Mesenchymal stem cell (in vitro differentiated cells and primary cell): Measurements from ENCODE around the gene UNC93B1.

Experiments
- DNase-seq: peaks from one replicate; pipeline ENCODE4 v3.0.0-alpha.2; 2013
- H2AFZ ChIP-seq: one replicate; pipeline ENCODE4 v1.6.1; 2013; ENCODE audit warnings: low read depth, mild to moderate bottlenecking, control low read depth, inconsistent platforms, low read length, moderate library complexity
- H2AK5ac ChIP-seq: 2 replicates; pipeline ENCODE4 v1.6.1; 2013; ENCODE audit warnings: low read length, moderate library complexity, mild to moderate bottlenecking, inconsistent platforms; ENCODE audit not compliant: severe bottlenecking
- H2BK120ac ChIP-seq: one replicate; pipeline ENCODE4 v1.6.1; 2013; ENCODE audit warnings: low read depth, mild to moderate bottlenecking, inconsistent platforms, low read length, moderate library complexity
- H2BK12ac ChIP-seq, 2 experiments: one replicate each; pipeline ENCODE4 v1.6.1; 2013; ENCODE audit warnings: inconsistent platforms in 2 of 2, low read length in 2 of 2, mild to moderate bottlenecking in 2 of 2, moderate library complexity in 2 of 2, control low read depth in 1 of 2
- H2BK15ac ChIP-seq: one replicate; pipeline ENCODE4 v1.6.1; 2013; ENCODE audit warnings: mild to moderate bottlenecking, low read depth, inconsistent platforms; ENCODE audit not compliant: poor library complexity, severe bottlenecking
- H2BK5ac ChIP-seq: 2 replicates; pipeline ENCODE4 v1.6.1; 2013; ENCODE audit warnings: low read depth, mild to moderate bottlenecking, low read length, control low read depth, inconsistent platforms; ENCODE audit not compliant: poor library complexity, severe bottlenecking
- H3K14ac ChIP-seq, 2 experiments: one replicate each; pipeline ENCODE4 v1.6.1; 2013; ENCODE audit warnings: inconsistent platforms in 2 of 2, low read length in 2 of 2, control low read depth in 1 of 2, mild to moderate bottlenecking in 1 of 2, moderate library complexity in 1 of 2
- H3K18ac ChIP-seq, 2 experiments: one replicate each; pipeline ENCODE4 v1.6.1; 2013; ENCODE audit warnings: inconsistent platforms in 2 of 2, low read length in 2 of 2, control low read depth in 1 of 2, low read depth in 1 of 2, mild to moderate bottlenecking in 1 of 2
- H3K23ac ChIP-seq, 2 experiments: one replicate each; pipeline ENCODE4 v1.6.1; 2013; ENCODE audit warnings: inconsistent platforms in 2 of 2, low read length in 2 of 2, mild to moderate bottlenecking in 2 of 2, moderate library complexity in 2 of 2, control low read depth in 1 of 2
- H3K27ac ChIP-seq: 2 replicates; pipeline ENCODE4 v1.5.1; 2013; ENCODE audit warnings: mild to moderate bottlenecking, moderate library complexity, low read length, control low read depth, inconsistent platforms; ENCODE audit not compliant: poor library complexity, severe bottlenecking
- H3K27me3 ChIP-seq, 2 experiments: 2 replicates each; pipeline versions ENCODE4 v1.6.1 to v1.7.0; 2013; ENCODE audit warnings: low read length in 2 of 2, mild to moderate bottlenecking in 2 of 2, moderate library complexity in 2 of 2, control low read depth in 1 of 2, inconsistent platforms in 1 of 2; ENCODE audit not compliant: control insufficient read depth in 1 of 2, insufficient read depth in 1 of 2
- H3K36me3 ChIP-seq, 2 experiments: 2 replicates each; pipeline versions ENCODE4 v1.6.1 to v1.7.0; 2013; ENCODE audit warnings: low read length in 2 of 2, control low read depth in 1 of 2, inconsistent platforms in 1 of 2, low read depth in 1 of 2, mild to moderate bottlenecking in 1 of 2; ENCODE audit not compliant: insufficient read depth in 2 of 2, control insufficient read depth in 1 of 2
- H3K4ac ChIP-seq, 2 experiments: one replicate each; pipeline ENCODE4 v1.6.1; 2013; ENCODE audit warnings: inconsistent platforms in 2 of 2, low read length in 2 of 2, mild to moderate bottlenecking in 2 of 2, moderate library complexity in 2 of 2, control low read depth in 1 of 2, low read depth in 1 of 2
- H3K4me1 ChIP-seq: 2 replicates; pipeline ENCODE4 v1.6.1; 2013; ENCODE audit warnings: low read depth, low read length, control low read depth; ENCODE audit not compliant: control insufficient read depth, insufficient read depth
- H3K4me2 ChIP-seq: 2 replicates; pipeline ENCODE4 v1.6.1; 2013; ENCODE audit warnings: low read length, mild to moderate bottlenecking, inconsistent platforms; ENCODE audit not compliant: poor library complexity, severe bottlenecking
- H3K4me3 ChIP-seq, 2 experiments: 2 replicates each; pipeline versions ENCODE4 v1.5.1 to v1.7.0; 2013; ENCODE audit warnings: low read length in 2 of 2, mild to moderate bottlenecking in 2 of 2, control low read depth in 1 of 2, low read depth in 1 of 2; ENCODE audit not compliant: insufficient read depth in 1 of 2
- H3K79me1 ChIP-seq: replicated peaks from 2 replicates; pipeline ENCODE4 v1.6.1; 2013; ENCODE audit warnings: mild to moderate bottlenecking, control low read depth, low read length, inconsistent platforms; ENCODE audit not compliant: poor library complexity, severe bottlenecking
- H3K9ac ChIP-seq: 2 replicates; pipeline ENCODE4 v1.7.0; 2013; ENCODE audit warnings: mild to moderate bottlenecking, low read length, moderate library complexity
- H3K9me3 ChIP-seq: 2 replicates; pipeline ENCODE4 v1.7.0; 2013; ENCODE audit warnings: mild to moderate bottlenecking, low read length; ENCODE audit not compliant: control insufficient read depth
- H4K8ac ChIP-seq: one replicate; pipeline ENCODE4 v1.6.1; 2013; ENCODE audit warnings: inconsistent platforms, mild to moderate bottlenecking, low read length, moderate library complexity
- H4K91ac ChIP-seq: one replicate; pipeline ENCODE4 v1.6.1; 2013; ENCODE audit warnings: mild to moderate bottlenecking, low read length, inconsistent platforms
- WGBS: methylation state at CpG from one replicate; pipeline ENCODE4 v1.1.7; 2013; ENCODE audit warnings: mixed read lengths; 5-methylcytosine and 5-hydroxymethylcytosine counted together

UNC93B1 gene

DNA sequence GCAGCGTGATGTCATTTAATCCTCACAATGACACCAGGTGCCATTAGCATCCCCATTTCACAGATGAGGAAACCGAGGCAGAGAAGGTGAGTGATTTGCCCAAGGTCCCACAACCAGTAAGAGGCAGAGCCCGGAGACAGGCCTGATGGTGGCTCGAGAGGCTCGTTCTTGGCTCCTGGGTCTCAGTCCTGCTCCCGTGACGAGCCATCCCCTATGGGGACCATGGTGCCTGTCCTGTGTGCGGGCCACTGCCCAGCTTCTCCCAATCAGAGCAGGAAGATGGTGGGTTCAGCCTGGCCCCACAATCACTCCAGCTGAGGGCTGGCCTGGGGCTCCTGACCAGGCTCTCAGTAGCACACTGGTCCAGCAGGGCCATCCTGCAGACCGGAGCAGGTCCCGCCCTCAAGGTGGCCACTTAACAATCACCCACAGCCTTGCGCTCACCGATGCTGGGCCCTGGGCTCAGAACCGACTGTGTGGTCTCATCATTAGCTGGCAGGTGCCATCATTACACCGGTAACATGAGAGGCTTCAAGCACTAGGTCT is 9.8 kb upstream of the UNC93B1 start:
- H2BK5ac ChIP-seq: peak overlapping the region; percentile 11
- peak overlapping the region; percentile 93 to 99 for H2BK12ac ChIP-seq
- H3K27me3 ChIP-seq: no peaks in the 10 kb centered on the region
- WGBS: 88% methylated on average over 14 of the region's 14 CpGs
- H2AFZ ChIP-seq: no peak overlapping the region
- no peak overlapping the region for H3K4me2 ChIP-seq
- peak overlapping the region in 1 of 2 experiments; percentile 55 for H3K14ac ChIP-seq
- H3K4me1 ChIP-seq: peaks cover 67% of the 10 kb centered on the region
- H3K9ac ChIP-seq: peak overlapping the region; percentile 66
- H3K9me3 ChIP-seq: no peaks in the 10 kb centered on the region
- H3K27ac ChIP-seq: peak overlapping the region; percentile 80
- peak overlapping the region; percentile 61 for H2AK5ac ChIP-seq
- peak overlapping the region; percentile 75 to 93 for H3K18ac ChIP-seq
- peak overlapping the region; percentile 97 for H4K91ac ChIP-seq
- no peak overlapping the region for H3K23ac ChIP-seq
- no peak for DNase-seq
- peak overlapping the region; percentile 95 for H2BK120ac ChIP-seq
- H3K36me3 ChIP-seq: peaks cover 5% of the 10 kb centered on the region in 2 experiments
- H3K4me3 ChIP-seq: no peak overlapping the region
- peak overlapping the region; percentile 50 for H2BK15ac ChIP-seq
- H3K79me1 ChIP-seq: peaks cover 12% of the 10 kb centered on the region
- H4K8ac ChIP-seq: peak overlapping the region; percentile 30
- peak overlapping the region; percentile 21 to 95 for H3K4ac ChIP-seq

DNA sequence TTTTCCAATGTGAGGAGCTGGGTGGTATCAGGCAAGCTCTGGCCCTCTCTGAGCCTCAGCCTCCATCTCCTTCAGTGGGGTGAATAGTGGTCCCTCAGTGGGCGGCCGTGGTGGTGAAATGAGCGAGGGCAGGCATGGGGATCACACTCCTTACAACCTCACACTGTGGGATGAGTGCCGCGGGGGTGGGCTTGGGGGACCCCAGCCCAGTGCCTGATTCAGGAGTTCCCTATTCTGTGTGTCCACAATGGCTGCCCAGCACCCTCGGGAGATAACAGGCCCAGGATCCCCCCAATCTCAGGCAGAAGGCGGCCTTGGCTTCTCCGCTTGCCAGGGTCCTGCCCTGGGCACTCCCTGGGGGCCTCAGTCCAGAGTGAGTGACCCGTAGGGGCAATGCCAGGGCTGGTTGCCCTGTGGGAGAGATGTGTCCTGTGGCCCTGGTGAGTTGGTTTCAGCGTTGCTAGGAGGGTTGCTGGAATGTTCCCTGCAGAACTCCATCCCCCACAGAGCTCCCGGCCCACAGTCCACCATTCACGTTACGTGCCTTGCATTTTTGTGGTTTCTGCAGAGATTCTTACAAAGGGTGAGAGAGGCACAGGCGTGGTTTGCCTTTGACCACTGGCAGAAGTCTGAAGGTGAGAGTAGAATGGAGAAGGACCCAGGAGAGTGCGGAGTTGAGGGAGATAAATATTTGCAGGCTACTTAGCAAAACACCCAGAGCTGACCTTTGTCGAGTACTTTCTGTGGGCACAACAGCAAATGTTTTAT is 9.1 kb upstream of the UNC93B1 start:
- H3K36me3 ChIP-seq: peaks cover 5% of the 10 kb centered on the region in 2 experiments
- H2BK15ac ChIP-seq: peak overlapping the region; percentile 98
- peak overlapping the region; percentile 97 for H4K8ac ChIP-seq
- H3K14ac ChIP-seq: peak overlapping the region in 1 of 2 experiments; percentile 50
- no peak overlapping the region for H2AFZ ChIP-seq
- H3K9ac ChIP-seq: peak overlapping the region; percentile 33
- H2BK12ac ChIP-seq: peak overlapping the region; percentile 93 to 99
- peak overlapping the region; percentile 99 for H2BK120ac ChIP-seq
- no peaks in the 10 kb centered on the region for H3K9me3 ChIP-seq
- peak overlapping the region; percentile 86 to 91 for H3K4ac ChIP-seq
- H2AK5ac ChIP-seq: peak overlapping the region; percentile 100
- H3K18ac ChIP-seq: peak overlapping the region; percentile 88 to 93
- no peak overlapping the region for H3K23ac ChIP-seq
- peaks cover 72% of the 10 kb centered on the region for H3K4me1 ChIP-seq
- peak overlapping the region; percentile 94 for H3K27ac ChIP-seq
- no peak overlapping the region for H3K4me3 ChIP-seq
- H3K4me2 ChIP-seq: peak overlapping the region; percentile 6
- H3K27me3 ChIP-seq: no peaks in the 10 kb centered on the region
- 52% methylated on average over 15 of the region's 16 CpGs for WGBS
- H4K91ac ChIP-seq: peak overlapping the region; percentile 99
- peak; percentile 93 for DNase-seq
- H2BK5ac ChIP-seq: peak overlapping the region; percentile 96
- H3K79me1 ChIP-seq: peaks cover 12% of the 10 kb centered on the region

DNA sequence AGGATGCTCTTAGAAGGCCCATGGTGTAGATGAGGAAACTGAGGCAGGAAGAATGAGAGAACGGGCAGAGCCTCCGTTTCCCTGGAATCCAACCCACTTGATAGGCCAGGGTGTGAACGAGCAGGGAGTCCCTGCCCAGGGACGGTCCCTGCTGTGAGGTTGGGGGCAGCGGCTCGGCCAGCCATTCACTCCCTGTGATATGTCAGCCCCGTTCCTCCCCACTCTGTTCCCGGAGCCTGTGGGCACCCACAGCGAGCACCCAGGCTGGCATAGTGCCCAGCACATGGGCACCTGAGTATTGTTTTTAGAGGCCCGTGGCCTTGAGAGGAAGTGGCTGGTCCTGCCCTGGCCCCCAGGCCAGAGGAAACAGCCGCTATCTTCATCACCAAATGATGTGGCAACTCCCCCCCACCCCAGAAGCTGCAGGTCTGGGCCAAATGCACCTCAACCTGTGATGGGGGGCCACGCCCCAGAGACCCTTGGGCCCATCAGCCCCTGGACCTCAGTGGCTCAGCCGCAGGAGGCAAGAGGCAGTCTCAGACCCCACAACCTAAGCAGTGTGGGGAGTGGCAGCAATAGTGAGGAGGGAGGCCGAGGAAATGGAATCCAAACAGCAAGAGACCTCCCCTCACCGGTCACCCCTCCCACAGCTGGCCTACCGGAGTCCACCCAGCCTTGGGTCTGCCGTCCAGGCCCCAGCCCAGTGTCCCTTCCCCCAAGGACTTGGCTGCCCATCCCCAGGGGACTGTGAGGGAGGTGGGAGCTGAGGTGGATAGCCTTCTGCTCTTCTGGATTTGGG is 8.3 kb upstream of the UNC93B1 start:
- peak overlapping the region; percentile 33 for H3K9ac ChIP-seq
- no peak overlapping the region for H3K4me2 ChIP-seq
- H2BK5ac ChIP-seq: peak overlapping the region; percentile 96
- DNase-seq: no peak
- H3K23ac ChIP-seq: peak overlapping the region in 1 of 2 experiments; percentile 10
- H3K27ac ChIP-seq: peak overlapping the region; percentile 94
- peak overlapping the region; percentile 100 for H2AK5ac ChIP-seq
- peaks cover 5% of the 10 kb centered on the region in 2 experiments for H3K36me3 ChIP-seq
- peak overlapping the region in 1 of 2 experiments; percentile 66 for H3K14ac ChIP-seq
- H4K8ac ChIP-seq: peak overlapping the region; percentile 97
- no peak overlapping the region for H3K4me3 ChIP-seq
- H3K18ac ChIP-seq: peak overlapping the region; percentile 83 to 88
- H2BK12ac ChIP-seq: peak overlapping the region; percentile 91 to 99
- no peaks in the 10 kb centered on the region for H3K9me3 ChIP-seq
- H2AFZ ChIP-seq: no peak overlapping the region
- peak overlapping the region; percentile 98 for H2BK15ac ChIP-seq
- H2BK120ac ChIP-seq: peak overlapping the region; percentile 99
- H4K91ac ChIP-seq: peak overlapping the region; percentile 99
- no peaks in the 10 kb centered on the region for H3K27me3 ChIP-seq
- peak overlapping the region; percentile 86 to 91 for H3K4ac ChIP-seq
- WGBS: 92% methylated on average over 11 of the region's 17 CpGs
- H3K79me1 ChIP-seq: peaks cover 12% of the 10 kb centered on the region
- peaks cover 70% of the 10 kb centered on the region for H3K4me1 ChIP-seq
